ENCODE results near the gene UBE2D3. TPM values are rescaled to one million over a fixed set of nuclear protein-coding genes. Genes with fewer than 3 reads are reported as not detected.

Gene UBE2D3
- total RNA-seq, 6 experiments from 2014 or later = 325 to 396 (median 359) TPM

- no peak for TF ChIP-seq CTCF (IDR thresholded peaks at IDR 0.05)
- no peak for DNase-seq
- Mint-ChIP-seq H3K27me3 (ENCODE audit: insufficient read depth) (no peaks in the 10 kb centered on the region), H3K4me1 (ENCODE audit: low read depth) (peaks cover 25% of the 10 kb centered on the region), H3K4me3 (no peak overlapping the region), H3K9me3 (no peaks in the 10 kb centered on the region), H3K36me3 (ENCODE audit: low read depth) (no peaks in the 10 kb centered on the region), H3K27ac (no peak overlapping the region)
Observed at GRCh38 chr4:102829803-102830202, 2.5 kb upstream of the UBE2D3 start.

DNA sequence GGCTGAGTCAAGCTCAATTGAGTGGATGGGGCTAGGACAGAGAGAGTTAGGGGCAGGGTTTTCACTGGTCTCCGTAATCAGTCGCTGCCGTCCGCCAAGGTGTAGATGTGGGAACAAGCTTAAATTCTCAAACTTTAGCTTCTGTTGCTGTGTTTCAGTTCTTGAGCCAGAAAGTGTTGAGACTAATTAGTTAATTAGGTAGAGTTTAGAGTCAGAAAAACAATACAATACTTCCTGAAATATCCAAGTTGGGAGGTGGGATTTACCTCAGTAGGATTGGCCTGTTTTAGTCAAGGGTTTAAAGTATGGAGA lies 1.1 kb upstream of the UBE2D3 start:
- Mint-ChIP-seq H3K36me3 (ENCODE audit: low read depth) (peaks cover 3% of the 10 kb centered on the region; the same call in 1 of the 2 replicates), H3K27me3 (ENCODE audit: insufficient read depth) (no peaks in the 10 kb centered on the region), H3K4me3 (no peak overlapping the region), H3K27ac (no peak overlapping the region), H3K9me3 (no peaks in the 10 kb centered on the region), H3K4me1 (ENCODE audit: low read depth) (peaks cover 31% of the 10 kb centered on the region)
- TF ChIP-seq CTCF (IDR thresholded peaks at IDR 0.05) = no peak; the same call in 1 of the 2 replicates
- no peak for DNase-seq

GRCh38 chr4:102827674-102828496 lies 534 bp upstream of the UBE2D3 start:
- peaks cover 8% of the 10 kb centered on the region; the same call in 1 of the 2 replicates for H3K36me3 Mint-ChIP-seq (ENCODE audit: low read depth)
- no peak for TF ChIP-seq CTCF (IDR thresholded peaks at IDR 0.05)
- no peak overlapping the region for H3K4me3 Mint-ChIP-seq
- H3K27ac Mint-ChIP-seq = no peak overlapping the region
- no peaks in the 10 kb centered on the region for H3K9me3 Mint-ChIP-seq
- H3K27me3 Mint-ChIP-seq (ENCODE audit: insufficient read depth) = no peaks in the 10 kb centered on the region
- peaks cover 37% of the 10 kb centered on the region for H3K4me1 Mint-ChIP-seq (ENCODE audit: low read depth)
- peak; percentile 100 for DNase-seq

GRCh38 chr4:102826105-102826889 lies 1.1 kb downstream of the UBE2D3 start:
- Mint-ChIP-seq H3K27me3 (ENCODE audit: insufficient read depth) (no peaks in the 10 kb centered on the region), H3K27ac (no peak overlapping the region), H3K4me3 (no peak overlapping the region), H3K4me1 (ENCODE audit: low read depth) (peaks cover 43% of the 10 kb centered on the region), H3K9me3 (no peaks in the 10 kb centered on the region), H3K36me3 (ENCODE audit: low read depth) (peaks cover 15% of the 10 kb centered on the region)
- DNase-seq = no peak
- TF ChIP-seq CTCF (IDR thresholded peaks at IDR 0.05) = no peak

DNA sequence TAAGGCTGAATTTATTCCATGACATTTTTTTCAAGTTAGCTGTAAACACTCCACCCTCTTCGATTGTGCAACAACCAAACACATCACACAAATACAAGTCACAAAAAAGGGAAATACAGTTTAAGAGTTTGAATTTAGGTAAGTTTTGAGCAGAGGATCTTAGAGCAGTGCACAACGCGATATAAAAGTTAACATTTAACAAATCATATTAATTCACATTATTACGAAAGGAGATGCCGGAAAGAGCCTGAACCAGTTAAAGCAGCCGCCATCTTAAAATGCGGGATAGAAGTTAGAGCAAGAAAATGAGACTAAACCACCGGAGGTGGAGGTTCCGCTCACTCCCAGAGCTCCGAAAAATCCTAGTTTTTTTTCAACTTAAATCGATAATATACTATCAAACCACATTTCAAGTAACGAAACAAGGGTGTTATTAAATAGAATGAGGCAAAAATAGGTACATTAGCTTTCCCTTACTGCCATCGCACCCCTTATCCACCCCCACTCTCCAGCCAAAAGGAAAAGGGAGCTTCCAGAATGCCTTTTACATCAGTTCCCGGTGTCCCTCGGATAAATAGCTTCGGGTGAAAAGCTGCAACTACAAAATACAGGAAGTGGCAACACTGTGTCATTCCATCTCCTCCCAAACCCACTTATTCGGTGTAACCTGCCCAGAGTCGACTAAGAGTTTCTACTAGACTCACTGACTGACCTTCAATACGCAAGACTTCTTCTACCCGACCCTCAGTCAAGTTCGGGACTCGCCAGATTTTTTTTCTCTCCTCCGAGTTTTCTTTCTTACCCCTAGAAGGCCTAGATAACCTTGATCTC lies 1.9 kb downstream of the UBE2D3 start:
- Mint-ChIP-seq H3K4me3 (no peak overlapping the region), H3K27me3 (ENCODE audit: insufficient read depth) (no peaks in the 10 kb centered on the region), H3K36me3 (ENCODE audit: low read depth) (peaks cover 22% of the 10 kb centered on the region), H3K27ac (no peak overlapping the region), H3K4me1 (ENCODE audit: low read depth) (peaks cover 52% of the 10 kb centered on the region), H3K9me3 (no peaks in the 10 kb centered on the region)
- TF ChIP-seq CTCF (IDR thresholded peaks at IDR 0.05) = no peak
- peak; percentile 71 for DNase-seq
